Endothelial cell of umbilical vein (primary cell): ENCODE results near the gene NAP1L4.

ENCODE experiments used
- EZH2 ChIP-seq: IDR thresholded peaks from 2 replicates; pipeline ENCODE4 v1.6.1; 2012; ENCODE audit warnings: borderline replicate concordance, low read depth, mild to moderate bottlenecking, moderate library complexity, low read length, inconsistent platforms; ENCODE audit not compliant: severe bottlenecking
- GATA2 ChIP-seq: IDR thresholded peaks from 2 replicates; pipeline ENCODE4 v1.7.0; 2011; ENCODE audit warnings: low read depth, mild to moderate bottlenecking, moderate library complexity, mixed read lengths, low read length; ENCODE audit not compliant: insufficient read length, insufficient read depth
- JUN ChIP-seq: IDR thresholded peaks from 2 replicates; pipeline ENCODE4 v1.6.1; 2011; ENCODE audit warnings: borderline replicate concordance, low read depth; ENCODE audit not compliant: insufficient read length, insufficient read depth
- MAX ChIP-seq: IDR thresholded peaks from 2 replicates; pipeline ENCODE4 v1.6.1; 2011; ENCODE audit not compliant: insufficient read depth, insufficient read length
- MYC ChIP-seq: IDR thresholded peaks from one replicate; pipeline ENCODE4 v1.6.1; 2011; ENCODE audit warnings: mild to moderate bottlenecking, low read depth, low read length
- POLR2A ChIP-seq: IDR thresholded peaks from 2 replicates; pipeline ENCODE4 v1.6.1; 2012; ENCODE audit warnings: low read depth, mild to moderate bottlenecking, control low read depth, low read length
- POLR2AphosphoS5 ChIP-seq: IDR thresholded peaks from 2 replicates; pipeline ENCODE4 v1.6.1; 2012; ENCODE audit warnings: low read depth, mild to moderate bottlenecking, control low read depth, low read length, moderate library complexity; ENCODE audit not compliant: insufficient read depth
- TF ChIP-seq, protein P1 (sequence below), 2 donors: IDR thresholded peaks; 1 replicate in 1 of 2; 2 replicates in 1 of 2; pipeline ENCODE4 v1.5.1; 2011; ENCODE audit warnings: low read length in 2 of 2, mild to moderate bottlenecking in 2 of 2, moderate library complexity in 2 of 2, control low read depth in 1 of 2, inconsistent platforms in 1 of 2, low read depth in 1 of 2; ENCODE audit not compliant: insufficient read depth in 1 of 2; ENCODE audit errors: extremely low read depth in 1 of 2

DNA sequence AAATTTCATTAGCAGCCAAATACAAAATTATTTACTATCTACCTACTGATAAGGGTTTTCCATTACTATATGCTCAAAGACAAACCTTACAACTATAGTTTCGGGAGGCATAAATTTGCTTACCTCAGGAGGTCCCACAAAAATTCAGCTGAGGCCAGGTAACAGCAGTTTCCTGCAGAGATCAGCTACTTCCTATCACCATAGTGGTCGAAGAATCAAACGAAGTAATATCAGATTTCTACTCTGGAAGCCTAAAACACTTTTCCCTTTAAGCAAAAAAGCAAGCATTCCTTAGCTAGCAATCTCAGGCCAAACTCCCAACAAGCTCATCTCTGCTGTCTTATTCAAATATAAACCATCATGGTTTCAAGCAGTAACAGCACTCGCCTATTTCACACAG lies 3.1 kb downstream of the NAP1L4 start:
- TF ChIP-seq, protein P1, sequence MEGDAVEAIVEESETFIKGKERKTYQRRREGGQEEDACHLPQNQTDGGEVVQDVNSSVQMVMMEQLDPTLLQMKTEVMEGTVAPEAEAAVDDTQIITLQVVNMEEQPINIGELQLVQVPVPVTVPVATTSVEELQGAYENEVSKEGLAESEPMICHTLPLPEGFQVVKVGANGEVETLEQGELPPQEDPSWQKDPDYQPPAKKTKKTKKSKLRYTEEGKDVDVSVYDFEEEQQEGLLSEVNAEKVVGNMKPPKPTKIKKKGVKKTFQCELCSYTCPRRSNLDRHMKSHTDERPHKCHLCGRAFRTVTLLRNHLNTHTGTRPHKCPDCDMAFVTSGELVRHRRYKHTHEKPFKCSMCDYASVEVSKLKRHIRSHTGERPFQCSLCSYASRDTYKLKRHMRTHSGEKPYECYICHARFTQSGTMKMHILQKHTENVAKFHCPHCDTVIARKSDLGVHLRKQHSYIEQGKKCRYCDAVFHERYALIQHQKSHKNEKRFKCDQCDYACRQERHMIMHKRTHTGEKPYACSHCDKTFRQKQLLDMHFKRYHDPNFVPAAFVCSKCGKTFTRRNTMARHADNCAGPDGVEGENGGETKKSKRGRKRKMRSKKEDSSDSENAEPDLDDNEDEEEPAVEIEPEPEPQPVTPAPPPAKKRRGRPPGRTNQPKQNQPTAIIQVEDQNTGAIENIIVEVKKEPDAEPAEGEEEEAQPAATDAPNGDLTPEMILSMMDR (IDR thresholded peaks at IDR 0.05; ENCODE audit: extremely low read depth in 1 of 2, insufficient read depth in 1 of 2, low read depth in 1 of 2, low read length in 2 of 2) = no peak
- TF ChIP-seq MYC (no peak), POLR2A (no peak), JUN (no peak), MAX (no peak), POLR2AphosphoS5 (no peak), EZH2 (no peak), GATA2 (no peak)
